GM23338 (cell line): Measurements from ENCODE around the gene MRPL27.

Source experiments
- CTCF ChIP-seq, 2 experiments: fragments of 200-600 bp in 1 of 2; sonication (generic) in 1 of 2; conservative IDR thresholded peaks; 2 replicates each; pipeline versions ENCODE4 v1.5.1 to v1.6.1; 2016 to 2017; ENCODE audit warnings: antibody characterized with exemption in 2 of 2, low read depth in 2 of 2, mild to moderate bottlenecking in 2 of 2, moderate library complexity in 1 of 2
- POLR2AphosphoS5 ChIP-seq: IDR thresholded peaks from 2 replicates; pipeline ENCODE4 v1.6.1; 2016; ENCODE audit warnings: antibody characterized with exemption, low read depth
- STAT1 ChIP-seq: IDR thresholded peaks from one replicate; pipeline ENCODE4 v1.6.1; 2016; ENCODE audit warnings: antibody characterized with exemption; ENCODE audit not compliant: unreplicated experiment

- TF ChIP-seq CTCF (conservative IDR thresholded peaks at IDR 0.05; ENCODE audit: low read depth in 2 of 2) (no peak), POLR2AphosphoS5 (no peak), STAT1 (no peak)
These were observed 40.8 kb downstream of the MRPL27 start for GRCh38 chr17:50332196-50332595.
